C4-2B (cell line): ENCODE data around the gene F12.

Source experiments
- CTCF ChIP-seq: fragments of 450-650 bp; conservative IDR thresholded peaks from 2 replicates; pipeline ENCODE4 v1.5.1; 2017; ENCODE audit warnings: mild to moderate bottlenecking
- ZFX ChIP-seq: fragments of 450-650 bp; IDR thresholded peaks from 2 replicates; pipeline ENCODE4 v1.6.1; 2017

GRCh38 chr5:177367323-177367848 is 42.0 kb downstream of the F12 start:
- TF ChIP-seq CTCF (no peak), ZFX (no peak)
